Measurements from ENCODE around the gene COL13A1. TPM values are rescaled to one million over a fixed set of nuclear protein-coding genes. Genes with fewer than 3 reads are reported as not detected.

The COL13A1 gene
- total and polyA plus RNA-seq, 7 donors = 0.69 to 5.7 (median 2.9) TPM

DNA sequence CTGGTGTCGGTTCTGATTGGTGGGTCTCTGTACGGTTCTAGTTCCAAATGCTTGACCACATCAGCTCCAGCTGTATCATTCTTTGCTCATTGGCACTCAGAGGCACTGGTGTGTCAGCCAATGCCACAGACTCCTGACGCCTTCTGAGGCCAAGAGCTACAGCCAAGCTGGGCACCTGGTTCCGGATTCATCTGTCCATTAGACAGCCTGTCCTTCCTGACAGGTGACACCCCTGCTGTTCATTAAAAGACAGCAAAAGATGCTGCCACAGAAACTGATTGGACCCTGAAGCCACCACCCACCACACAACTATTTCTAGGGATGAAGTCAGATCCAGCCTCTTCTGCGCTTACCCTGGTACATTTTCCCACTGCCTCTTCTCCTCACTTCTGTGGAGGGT lies 35.6 kb downstream of the COL13A1 start:
- H3K36me3 ChIP-seq = no peaks in the 10 kb centered on the region
- no peak for DNase-seq
- TF ChIP-seq POLR2AphosphoS5 (IDR thresholded peaks at IDR 0.05) (no peak), EP300 (IDR thresholded peaks at IDR 0.05) (no peak), POLR2A (IDR thresholded peaks at IDR 0.05) (no peak)
- TF ChIP-seq, protein P1, sequence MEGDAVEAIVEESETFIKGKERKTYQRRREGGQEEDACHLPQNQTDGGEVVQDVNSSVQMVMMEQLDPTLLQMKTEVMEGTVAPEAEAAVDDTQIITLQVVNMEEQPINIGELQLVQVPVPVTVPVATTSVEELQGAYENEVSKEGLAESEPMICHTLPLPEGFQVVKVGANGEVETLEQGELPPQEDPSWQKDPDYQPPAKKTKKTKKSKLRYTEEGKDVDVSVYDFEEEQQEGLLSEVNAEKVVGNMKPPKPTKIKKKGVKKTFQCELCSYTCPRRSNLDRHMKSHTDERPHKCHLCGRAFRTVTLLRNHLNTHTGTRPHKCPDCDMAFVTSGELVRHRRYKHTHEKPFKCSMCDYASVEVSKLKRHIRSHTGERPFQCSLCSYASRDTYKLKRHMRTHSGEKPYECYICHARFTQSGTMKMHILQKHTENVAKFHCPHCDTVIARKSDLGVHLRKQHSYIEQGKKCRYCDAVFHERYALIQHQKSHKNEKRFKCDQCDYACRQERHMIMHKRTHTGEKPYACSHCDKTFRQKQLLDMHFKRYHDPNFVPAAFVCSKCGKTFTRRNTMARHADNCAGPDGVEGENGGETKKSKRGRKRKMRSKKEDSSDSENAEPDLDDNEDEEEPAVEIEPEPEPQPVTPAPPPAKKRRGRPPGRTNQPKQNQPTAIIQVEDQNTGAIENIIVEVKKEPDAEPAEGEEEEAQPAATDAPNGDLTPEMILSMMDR (IDR thresholded peaks at IDR 0.05) = no peak
- H3K4me1 ChIP-seq = peaks cover 0 to 13% (median 6%) of the 10 kb centered on the region in 4 donors
- no peaks in the 10 kb centered on the region for H3K9me3 ChIP-seq
- no peak overlapping the region for H3K27ac ChIP-seq
- H3K27me3 ChIP-seq = peaks cover 0 to 3% (median 0%) of the 10 kb centered on the region in 3 donors
- 90 to 93% methylated on average over 5 of the region's 5 CpGs for WGBS, 2 donors
- intact Hi-C loops (cut with DNase I) = no loop called here
- no peak overlapping the region for H3K4me3 ChIP-seq

DNA sequence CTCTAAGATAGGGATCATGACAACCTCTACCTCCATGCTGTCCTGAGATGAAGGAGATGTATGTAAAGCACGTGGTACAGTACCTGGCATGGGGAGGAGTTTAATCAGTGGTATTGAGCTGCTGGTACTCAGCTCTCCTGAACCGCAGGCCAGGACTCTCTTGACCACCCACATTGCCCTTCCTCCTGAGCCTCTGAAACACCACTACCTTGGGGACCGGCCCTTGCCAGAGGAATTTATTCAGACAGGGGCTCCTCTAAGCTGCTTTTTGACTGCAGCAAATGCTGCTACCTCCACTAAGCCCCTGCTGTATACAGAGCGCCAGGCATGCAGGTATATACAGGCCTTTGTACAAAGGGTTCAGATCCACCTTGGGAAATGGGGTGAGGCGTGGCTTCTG lies 36.7 kb downstream of the COL13A1 start:
- DNase-seq = no peak
- H3K27me3 ChIP-seq = peaks cover 0 to 3% (median 0%) of the 10 kb centered on the region in 3 donors
- no peak overlapping the region for H3K4me3 ChIP-seq
- TF ChIP-seq EP300 (IDR thresholded peaks at IDR 0.05) = no peak
- no peak for TF ChIP-seq POLR2AphosphoS5 (IDR thresholded peaks at IDR 0.05)
- no peak for TF ChIP-seq POLR2A (IDR thresholded peaks at IDR 0.05)
- TF ChIP-seq, protein P1 (IDR thresholded peaks at IDR 0.05) = no peak
- intact Hi-C loops (cut with DNase I) = no loop called here
- H3K9me3 ChIP-seq = no peaks in the 10 kb centered on the region
- H3K27ac ChIP-seq = no peak overlapping the region
- H3K4me1 ChIP-seq = peaks cover 0 to 22% (median 7%) of the 10 kb centered on the region in 4 donors
- no peaks in the 10 kb centered on the region for H3K36me3 ChIP-seq
- WGBS, 2 donors = 93 to 94% methylated on average over 5 of the region's 5 CpGs

DNA sequence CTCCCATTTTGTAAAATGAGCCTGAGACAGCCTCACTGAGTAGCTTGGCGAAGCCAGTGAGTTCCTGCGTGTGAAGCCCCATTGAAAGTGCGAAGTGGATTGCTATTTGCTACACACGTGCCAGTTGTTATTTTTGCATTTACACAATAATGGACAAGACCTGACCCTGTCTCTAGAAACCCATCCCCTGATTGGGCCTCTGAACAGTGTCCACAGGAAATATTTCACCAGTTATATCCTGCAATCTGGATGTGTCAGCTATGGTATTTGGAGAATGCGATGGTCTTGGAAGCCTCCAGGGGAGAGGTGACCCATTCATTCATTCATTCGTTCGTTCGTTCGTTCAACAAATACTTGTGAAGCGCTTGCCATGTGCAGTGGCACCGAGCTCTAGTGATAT lies 37.1 kb downstream of the COL13A1 start:
- H3K4me1 ChIP-seq = peaks cover 0 to 22% (median 7%) of the 10 kb centered on the region in 4 donors
- H3K9me3 ChIP-seq = no peaks in the 10 kb centered on the region
- no peaks in the 10 kb centered on the region for H3K36me3 ChIP-seq
- intact Hi-C loops (cut with DNase I) = no loop called here
- H3K27me3 ChIP-seq = peaks cover 0 to 1% (median 0%) of the 10 kb centered on the region in 3 donors
- no peak for DNase-seq
- no peak for TF ChIP-seq POLR2AphosphoS5 (IDR thresholded peaks at IDR 0.05)
- TF ChIP-seq, protein P1 (IDR thresholded peaks at IDR 0.05) = no peak
- no peak for TF ChIP-seq EP300 (IDR thresholded peaks at IDR 0.05)
- no peak for TF ChIP-seq POLR2A (IDR thresholded peaks at IDR 0.05)
- H3K27ac ChIP-seq = no peak overlapping the region
- H3K4me3 ChIP-seq = no peak overlapping the region
- WGBS, 2 donors = 85 to 94% methylated on average over 11 of the region's 11 CpGs

DNA sequence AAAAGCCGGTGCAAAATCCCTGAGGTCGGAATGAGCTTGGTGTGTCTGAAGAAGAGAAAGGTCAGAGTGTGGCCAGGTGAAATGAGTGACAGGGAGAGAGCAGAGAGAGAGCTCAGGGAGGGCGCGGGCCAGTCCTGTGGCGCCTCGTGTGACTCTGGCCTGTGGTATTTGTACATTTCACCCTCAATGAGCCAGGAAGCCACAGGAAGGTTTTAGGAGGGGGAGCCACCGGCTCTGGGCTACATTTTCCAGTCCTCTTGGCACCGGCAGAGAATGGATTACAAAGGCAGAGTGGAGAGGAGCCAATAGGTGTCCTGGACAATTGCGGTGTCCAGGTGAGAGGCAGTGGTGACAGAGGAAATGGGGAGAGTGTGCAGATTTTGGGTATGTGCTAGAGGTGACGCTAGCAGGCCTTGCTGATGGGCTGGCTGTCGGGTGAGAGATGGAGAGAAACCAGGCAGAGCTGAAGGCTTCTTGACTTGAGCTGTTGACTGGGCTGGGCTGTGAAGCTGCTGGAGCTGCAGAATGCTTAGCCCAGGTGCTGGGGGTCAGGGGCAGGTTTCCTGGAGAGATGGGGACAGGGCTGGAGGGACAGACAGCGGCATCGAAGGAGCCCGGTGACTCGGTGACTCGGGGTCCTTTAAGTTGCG lies 38.1 kb downstream of the COL13A1 start:
- no peaks in the 10 kb centered on the region for H3K9me3 ChIP-seq
- TF ChIP-seq POLR2A (IDR thresholded peaks at IDR 0.05) (no peak), POLR2AphosphoS5 (IDR thresholded peaks at IDR 0.05) (peak in 1 of 4 donors; percentile 27)
- no peaks in the 10 kb centered on the region for H3K36me3 ChIP-seq
- intact Hi-C loops (cut with DNase I) = no loop called here
- H3K4me3 ChIP-seq = no peak overlapping the region
- H3K27ac ChIP-seq = no peak overlapping the region
- 83 to 84% methylated on average over 17 of the region's 17 CpGs for WGBS, 2 donors
- H3K4me1 ChIP-seq = peaks cover 0 to 26% (median 7%) of the 10 kb centered on the region in 4 donors
- H3K27me3 ChIP-seq = no peaks in the 10 kb centered on the region
- DNase-seq = no peak

DNA sequence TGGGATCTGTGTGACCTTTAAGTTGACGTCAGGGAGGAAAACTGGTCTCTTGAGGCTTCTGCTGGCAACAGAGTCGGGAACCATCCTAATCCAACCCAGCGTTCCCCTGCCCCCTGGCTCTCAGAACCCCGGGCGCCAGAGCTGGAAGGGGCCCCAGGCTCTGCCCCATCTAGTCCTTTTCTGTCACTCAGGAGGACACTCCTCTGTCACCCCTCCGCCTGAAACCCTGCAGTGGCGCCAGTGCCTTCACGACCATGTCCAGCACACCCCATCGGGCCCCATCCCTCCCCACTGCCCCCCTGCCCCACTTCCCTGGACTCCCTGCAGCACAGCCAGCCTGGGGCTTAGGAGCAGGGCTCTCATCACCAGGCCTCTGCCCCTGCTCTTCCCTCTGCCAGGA lies 39.1 kb downstream of the COL13A1 start:
- H3K27ac ChIP-seq = no peak overlapping the region
- peaks cover 0 to 32% (median 14%) of the 10 kb centered on the region in 4 donors for H3K4me1 ChIP-seq
- intact Hi-C loops (cut with DNase I) = no loop called here
- H3K27me3 ChIP-seq = no peaks in the 10 kb centered on the region
- DNase-seq = no peak
- no peak overlapping the region for H3K4me3 ChIP-seq
- WGBS, 2 donors = 86 to 89% methylated on average over 9 of the region's 9 CpGs
- H3K9me3 ChIP-seq = no peaks in the 10 kb centered on the region
- H3K36me3 ChIP-seq = no peaks in the 10 kb centered on the region
- TF ChIP-seq, protein P1 (IDR thresholded peaks at IDR 0.05) = no peak
- no peak for TF ChIP-seq EP300 (IDR thresholded peaks at IDR 0.05)
- TF ChIP-seq POLR2AphosphoS5 (IDR thresholded peaks at IDR 0.05) = no peak
- TF ChIP-seq POLR2A (IDR thresholded peaks at IDR 0.05) = no peak
